Activated CD4-positive, CD25-positive, alpha-beta regulatory T cell treated with anti-CD3 and anti-CD28 coated beads, Interleukin-2, amount 50 U/mL, for 16 hours (primary cell): Measurements from ENCODE around the gene KLHL28.

Source experiments
- DNase-seq: peaks from one replicate; pipeline ENCODE4 v3.0.0-alpha.2; 2020; ENCODE audit warnings: low read depth, low spot score

KLHL28 gene, protein sequence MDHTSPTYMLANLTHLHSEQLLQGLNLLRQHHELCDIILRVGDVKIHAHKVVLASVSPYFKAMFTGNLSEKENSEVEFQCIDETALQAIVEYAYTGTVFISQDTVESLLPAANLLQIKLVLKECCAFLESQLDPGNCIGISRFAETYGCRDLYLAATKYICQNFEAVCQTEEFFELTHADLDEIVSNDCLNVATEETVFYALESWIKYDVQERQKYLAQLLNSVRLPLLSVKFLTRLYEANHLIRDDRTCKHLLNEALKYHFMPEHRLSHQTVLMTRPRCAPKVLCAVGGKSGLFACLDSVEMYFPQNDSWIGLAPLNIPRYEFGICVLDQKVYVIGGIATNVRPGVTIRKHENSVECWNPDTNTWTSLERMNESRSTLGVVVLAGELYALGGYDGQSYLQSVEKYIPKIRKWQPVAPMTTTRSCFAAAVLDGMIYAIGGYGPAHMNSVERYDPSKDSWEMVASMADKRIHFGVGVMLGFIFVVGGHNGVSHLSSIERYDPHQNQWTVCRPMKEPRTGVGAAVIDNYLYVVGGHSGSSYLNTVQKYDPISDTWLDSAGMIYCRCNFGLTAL

DNA sequence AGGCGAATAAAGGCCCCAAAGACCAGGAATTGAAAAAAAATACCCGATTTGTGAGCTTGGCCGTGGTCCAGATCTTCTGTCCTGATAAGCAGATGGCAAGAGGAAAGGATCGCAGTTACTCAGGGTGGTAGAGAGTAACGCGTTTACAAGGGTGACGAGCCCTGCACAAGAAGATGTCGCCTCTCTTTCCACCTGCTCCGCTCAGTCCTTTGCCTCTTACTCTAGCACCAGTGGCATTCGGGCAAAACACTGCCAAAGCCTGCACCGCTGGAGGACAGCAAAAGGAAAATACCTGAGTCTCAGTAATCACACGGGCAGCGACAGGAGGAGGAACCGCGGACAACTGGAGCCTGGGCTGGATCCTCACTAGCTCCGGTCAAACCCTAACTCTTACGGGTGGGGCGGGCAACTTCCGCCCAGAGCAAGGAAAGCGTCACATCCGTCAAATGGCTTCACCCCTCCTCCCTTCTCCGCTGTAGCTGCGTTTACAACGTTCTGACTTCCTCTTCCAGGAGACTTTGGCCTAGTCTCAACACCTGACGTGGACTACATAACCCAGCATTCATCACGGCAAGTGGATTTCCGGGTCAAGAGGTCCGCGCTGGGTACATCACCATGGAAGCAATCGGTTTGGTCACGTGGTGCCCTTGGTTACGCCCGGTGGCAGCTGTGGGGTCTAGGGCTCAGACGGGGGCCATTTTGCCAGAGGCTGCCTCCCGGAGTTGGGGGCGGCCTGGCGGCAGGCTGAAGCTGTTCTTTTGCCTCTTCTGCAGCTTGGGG, at the start of gene KLHL28, which contains the start of gene TOGARAM1:
KLHL28 (minus strand) TSS at position 394 of the 780 bp plus-strand sequence. CDS start 16,019 bp downstream, outside the sequence.
TOGARAM1 (plus strand) TSS at position 637 of the 780 bp plus-strand sequence. CDS start 232 bp downstream, outside the sequence.
- peak; percentile 97 for DNase-seq

DNA sequence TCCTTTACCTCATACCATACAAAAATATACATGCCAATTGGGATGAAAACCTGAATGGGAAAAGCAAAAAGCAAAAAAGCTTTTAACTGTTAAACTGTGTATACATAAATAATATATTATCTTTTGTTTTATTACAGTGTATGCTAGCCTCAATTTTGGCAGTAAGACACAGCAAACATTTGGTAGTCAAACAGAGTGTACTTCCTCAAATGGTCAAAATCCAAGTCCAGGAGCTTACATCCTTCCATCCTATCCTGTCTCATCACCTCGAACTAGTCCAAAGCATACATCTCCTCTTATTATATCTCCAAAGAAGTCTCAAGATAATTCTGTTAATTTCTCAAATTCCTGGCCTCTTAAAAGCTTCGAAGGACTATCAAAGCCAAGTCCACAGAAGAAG, 42.2 kb upstream of the KLHL28 start:
- DNase-seq, result no peak

DNA sequence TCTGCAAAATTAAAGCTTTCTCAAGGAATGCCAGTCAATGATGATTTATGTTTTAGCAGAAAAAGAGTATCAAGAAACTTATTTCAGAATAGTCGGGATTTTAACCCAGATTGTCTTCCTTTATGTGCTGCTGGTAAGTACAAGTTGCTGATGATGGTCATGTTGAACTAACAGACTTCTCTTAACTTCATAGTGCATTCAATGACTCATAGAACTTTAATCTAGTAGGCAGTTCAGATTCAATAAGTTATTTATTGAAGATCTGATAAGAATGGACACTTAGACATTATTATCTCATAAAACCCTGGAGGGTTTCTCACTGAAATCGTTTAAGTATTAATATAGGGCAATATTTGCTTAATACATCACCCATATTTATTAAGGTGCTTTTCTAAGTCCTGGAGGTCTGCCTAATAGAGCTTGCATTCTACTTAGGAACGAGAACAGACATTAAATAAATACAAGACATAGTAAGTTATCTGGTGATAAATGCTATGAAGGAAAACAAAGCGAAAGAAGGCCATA, 34.1 kb upstream of the KLHL28 start:
- no peak for DNase-seq

DNA sequence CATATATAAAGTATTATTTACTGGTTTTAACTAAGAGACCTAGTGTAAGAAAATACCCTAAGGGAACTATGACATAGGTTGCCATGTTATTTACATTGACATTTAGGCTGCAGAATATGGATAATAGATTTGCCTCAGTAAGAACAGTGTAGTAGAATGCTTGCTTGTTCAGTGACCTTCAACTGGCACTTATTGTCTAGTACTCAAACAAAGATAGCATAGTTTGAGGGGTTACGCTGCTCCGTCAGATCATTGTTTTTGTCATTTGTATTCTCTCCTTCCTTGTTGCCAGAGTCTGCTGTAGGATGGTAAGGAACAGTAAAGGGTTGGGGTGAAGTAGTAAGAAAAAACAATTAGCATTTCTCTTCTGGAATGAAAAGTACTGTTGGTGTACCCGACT, 33.4 kb upstream of the KLHL28 start:
- no peak for DNase-seq

DNA sequence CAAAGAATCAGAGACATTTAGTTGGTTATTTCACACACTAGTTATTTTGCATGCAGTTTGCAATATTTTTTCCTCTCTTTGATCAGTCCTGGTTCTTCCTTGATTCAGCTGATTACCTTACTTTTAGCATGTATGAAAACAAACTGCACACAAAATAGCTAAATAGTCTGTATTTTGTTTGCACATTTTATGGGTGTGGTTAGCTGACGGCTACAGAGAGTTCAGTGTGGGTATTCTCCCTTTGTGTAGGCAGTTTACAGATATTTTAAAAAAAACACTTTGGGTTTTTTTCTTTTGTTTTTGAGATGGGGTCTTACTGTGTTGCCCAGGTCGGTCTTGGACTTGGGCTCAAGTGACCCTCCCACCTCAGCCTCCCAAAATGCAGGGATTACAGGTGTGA, 28.8 kb upstream of the KLHL28 start:
- DNase-seq, result no peak

DNA sequence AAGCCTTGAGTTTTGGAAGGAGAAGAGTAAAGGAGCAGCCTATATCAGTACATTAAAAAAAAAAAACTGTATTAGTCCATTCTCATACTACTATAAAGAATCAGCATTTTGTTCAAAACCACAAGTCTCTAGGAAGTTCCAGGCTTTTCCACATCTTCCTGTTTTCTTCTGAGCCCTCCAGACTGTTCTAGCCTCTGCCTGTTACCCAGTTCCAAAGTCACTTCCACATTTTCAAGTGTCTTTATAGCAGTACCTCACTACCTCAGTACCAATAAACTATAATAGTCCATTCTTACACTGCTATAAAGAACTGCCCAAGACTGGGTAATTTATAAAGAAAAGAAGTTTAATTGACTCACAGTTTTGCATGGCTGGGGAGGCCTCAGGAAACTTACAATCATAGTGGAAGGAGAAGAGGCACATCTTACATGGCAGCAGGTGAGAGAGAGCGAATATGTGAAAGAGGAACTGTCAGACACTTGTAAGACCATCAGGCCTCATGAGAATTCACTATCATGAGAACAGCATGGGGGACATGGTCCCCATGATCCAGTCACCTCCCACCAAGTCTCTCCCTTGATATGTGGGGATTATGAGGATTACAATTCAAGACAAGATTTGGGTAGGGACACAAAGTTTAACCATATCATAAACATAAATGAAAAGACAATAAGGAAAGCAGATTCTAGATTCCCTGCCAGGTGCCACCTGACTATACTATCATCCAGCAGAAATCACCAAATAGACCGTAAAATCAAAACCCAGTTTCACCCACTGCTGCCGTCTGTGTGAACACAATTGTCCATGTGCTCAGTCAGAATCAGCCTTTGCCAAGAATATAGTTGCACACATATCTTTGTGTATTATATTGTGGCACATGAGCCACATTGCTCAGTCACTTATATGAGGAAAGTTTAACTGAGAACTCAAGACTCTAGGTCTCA, 28.0 kb upstream of the KLHL28 start:
- no peak for DNase-seq

DNA sequence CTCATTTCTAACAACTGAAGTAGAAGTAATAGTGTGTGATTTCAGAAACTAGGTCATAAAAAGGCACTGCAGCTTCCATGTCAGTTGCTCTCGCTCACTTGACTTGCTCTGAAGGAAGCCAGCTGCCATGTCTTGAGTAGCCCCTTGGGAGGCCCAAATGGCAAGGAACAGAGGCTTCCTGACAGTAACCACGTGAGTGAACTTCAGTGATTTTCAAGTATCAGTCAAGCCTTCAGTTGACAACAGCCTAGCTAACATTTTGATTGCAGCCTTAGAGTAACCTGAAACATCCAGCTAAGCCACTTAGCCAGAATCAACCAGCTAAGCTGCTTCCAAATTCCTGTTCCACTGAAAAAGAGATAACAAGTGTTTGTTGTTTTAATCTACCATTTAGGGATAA, 26.9 kb upstream of the KLHL28 start:
- DNase-seq, result no peak

DNA sequence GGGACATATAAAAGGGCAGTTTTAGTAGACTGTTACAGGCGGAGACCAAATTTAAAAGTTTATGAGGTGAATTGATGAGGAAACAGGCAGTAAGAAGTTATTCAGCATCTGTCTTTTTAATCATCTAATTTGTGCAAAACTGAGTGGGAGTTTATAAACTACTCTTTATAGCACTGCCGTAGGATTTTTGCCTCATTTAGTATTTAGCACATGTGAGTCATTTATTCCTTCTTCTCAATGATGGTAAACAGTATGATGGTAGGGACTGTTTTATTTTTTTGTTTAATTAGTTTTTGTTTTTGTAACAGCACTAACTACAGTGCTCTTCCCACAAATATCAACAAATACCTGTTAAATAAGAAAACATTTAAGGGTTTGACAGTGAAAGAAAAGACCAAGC, 20.8 kb upstream of the KLHL28 start:
- DNase-seq, result no peak

DNA sequence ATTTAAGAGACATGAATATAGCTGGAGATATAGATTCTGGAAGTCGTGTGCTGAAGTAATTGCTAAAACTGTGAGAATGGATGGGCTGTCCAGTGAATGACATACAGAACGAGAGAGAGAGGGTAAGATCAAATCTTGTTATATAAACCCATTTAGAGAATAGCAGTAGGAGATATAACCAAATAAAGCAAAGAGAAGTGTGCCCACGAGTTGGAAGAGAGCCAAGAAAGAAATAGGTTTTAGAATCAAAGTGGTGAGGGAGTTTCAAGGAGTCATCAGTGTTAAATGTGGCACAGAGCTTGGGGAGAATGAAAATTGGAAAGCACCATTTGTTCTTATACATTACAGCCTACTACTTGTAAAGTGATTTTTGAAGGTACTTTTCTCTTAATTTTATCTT, 19.5 kb upstream of the KLHL28 start:
- no peak for DNase-seq

DNA sequence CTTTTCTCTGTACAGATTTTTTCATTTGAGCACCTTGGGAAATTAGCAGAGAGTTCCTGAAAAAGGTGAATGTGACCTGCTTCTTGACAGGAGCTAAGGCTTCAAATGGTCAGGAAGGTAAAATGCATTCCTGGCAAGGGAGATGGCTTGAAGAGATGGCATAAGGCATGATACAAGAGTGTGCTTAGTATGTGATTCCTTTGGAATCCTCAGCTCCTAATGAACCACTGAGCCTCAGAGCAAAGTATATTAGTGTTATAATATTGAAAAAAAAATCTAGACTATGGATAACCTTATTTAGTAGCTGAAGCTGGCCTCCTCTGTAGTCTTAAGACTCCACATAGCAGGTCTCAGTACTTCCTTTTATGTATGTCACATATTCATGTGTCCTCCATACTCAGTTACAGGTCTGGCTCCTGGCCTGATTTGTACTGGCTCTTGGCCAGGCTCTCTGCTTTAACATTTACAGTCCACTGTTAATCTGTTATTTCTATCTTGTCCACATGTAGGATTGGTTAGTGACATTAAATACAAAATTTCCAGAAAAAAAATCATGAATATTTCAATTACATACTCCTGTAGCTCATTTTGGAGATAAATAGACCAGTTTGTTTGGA, 18.1 kb upstream of the KLHL28 start:
- no peak for DNase-seq

DNA sequence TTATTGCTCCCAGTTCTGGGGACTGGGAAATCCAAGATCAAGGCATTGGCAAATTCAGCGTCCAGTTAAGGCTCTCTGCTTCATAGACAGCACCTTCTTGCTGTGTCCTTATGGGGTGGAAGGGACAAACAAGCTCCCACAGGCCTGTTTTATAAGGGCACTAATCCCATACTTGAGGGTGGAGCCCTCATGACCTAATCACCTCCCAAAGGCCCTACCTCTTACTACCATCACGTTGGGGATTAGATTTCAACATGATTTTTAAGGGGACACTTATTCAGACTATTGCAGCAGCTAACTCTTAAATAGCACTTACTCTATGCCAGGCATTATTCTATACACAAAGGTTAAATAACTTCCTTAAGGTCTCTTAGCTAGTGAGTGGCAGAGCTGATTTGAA, 17.5 kb upstream of the KLHL28 start:
- no peak for DNase-seq

DNA sequence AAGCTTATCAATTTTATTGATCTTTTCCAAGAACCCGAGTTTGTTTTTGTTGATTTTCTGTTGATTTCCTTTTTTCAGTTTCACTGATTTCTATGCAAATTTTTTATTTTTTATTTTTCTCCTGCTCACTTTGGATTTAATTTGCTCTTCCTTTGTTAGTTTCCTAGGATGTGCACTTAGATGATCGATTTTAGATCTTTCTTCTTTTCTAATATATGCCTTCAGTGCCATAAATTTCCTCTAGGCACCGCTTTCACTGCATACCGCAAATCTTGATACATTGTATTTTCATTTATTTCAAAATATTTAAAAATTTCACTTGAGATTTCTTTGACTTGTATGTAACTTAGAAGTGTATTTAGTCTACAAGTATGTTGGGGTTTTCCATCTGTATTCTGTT, 9.7 kb upstream of the KLHL28 start:
- no peak for DNase-seq

DNA sequence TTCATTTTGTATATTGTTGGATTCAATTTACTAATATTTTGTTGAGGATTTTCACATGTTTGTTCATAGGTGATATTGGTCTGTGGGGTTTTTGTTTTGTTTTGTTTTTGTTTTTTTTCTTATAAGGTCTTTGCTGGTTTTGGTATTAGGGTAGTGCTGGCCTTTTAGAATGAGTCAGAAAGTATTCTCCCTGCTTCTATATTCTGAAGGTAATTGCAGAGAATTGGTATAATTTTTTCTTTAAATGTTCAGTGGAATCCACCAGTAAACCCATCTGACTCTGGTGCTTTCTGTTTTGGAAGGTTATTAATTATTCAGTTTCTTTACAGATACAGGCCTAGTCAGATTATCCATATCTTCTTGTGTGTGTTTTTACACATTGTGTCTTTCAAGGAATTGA, 9.2 kb upstream of the KLHL28 start:
- DNase-seq, result no peak

DNA sequence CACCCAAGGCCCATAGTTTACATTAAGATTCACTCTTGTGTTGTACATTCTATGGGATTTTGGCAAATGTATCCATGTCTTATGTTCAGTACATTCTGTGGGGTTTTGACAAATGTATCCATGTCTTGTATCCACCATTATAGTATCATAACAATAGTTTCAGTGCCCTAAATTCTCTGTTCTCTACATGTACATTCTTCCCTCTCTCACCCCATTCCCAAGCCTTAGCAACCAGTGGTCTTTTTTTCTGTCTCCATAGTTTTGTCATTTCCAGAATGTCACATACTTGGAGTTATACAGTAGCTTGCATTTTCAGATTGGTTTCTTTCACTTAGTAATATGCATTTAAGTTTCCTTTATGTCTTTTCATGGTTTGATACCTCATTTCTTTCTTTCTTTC, 7.0 kb upstream of the KLHL28 start:
- no peak for DNase-seq

DNA sequence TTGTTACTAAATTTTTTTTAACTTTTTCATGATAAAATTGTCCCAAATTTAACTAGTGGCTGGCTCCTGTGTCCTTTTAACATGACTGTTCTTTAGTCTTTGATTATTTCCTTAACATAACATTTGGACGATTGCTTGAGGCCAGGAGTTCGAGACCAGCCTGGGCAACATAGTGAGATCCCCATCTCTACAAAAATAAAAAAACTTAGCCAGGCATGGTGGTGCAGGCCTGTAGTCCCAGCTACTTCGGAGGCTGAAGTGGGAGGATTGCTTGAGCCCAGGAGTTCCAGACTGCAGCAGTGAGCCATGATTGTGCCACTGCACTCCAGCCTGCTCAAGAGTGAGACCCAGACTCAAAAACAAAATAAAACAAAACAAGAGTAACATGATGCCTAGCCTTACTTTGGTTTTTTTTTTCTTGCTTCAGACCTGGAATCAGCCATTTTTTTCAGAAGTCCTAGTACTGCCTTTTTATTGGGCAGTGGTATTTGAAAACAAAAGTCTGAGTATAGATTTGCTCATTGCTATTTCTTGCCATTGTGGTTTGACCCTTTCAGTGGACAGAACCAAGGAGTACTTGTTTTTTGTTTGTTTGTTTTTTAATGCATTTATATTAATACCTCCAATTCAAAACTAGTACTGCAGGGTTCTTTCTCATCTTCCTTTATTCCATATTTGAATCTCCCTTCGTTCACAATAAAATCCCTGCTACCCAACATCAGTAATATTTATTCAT, 5.0 kb upstream of the KLHL28 start:
- no peak for DNase-seq

DNA sequence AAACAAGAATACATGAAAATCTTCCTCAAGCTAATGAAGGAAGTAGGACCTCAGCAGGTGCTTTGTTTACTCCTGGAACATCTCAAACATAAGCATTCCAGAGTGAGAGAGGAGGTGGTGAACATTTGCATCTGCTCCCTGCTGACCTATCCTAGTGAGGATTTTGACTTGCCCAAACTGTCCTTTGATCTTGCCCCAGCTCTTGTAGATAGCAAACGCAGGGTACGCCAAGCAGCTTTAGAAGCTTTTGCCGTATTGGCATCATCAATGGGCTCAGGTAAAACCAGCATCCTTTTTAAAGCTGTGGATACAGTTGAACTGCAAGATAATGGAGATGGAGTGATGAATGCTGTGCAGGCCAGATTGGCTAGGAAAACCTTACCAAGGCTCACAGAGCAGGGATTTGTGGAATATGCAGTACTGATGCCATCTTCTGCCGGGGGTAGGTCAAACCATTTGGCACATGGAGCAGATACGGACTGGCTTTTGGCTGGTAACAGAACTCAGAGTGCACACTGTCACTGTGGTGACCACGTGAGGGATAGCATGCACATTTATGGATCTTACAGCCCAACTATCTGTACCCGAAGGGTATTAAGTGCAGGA, 2.1 kb upstream of the KLHL28 start:
- no peak for DNase-seq

DNA sequence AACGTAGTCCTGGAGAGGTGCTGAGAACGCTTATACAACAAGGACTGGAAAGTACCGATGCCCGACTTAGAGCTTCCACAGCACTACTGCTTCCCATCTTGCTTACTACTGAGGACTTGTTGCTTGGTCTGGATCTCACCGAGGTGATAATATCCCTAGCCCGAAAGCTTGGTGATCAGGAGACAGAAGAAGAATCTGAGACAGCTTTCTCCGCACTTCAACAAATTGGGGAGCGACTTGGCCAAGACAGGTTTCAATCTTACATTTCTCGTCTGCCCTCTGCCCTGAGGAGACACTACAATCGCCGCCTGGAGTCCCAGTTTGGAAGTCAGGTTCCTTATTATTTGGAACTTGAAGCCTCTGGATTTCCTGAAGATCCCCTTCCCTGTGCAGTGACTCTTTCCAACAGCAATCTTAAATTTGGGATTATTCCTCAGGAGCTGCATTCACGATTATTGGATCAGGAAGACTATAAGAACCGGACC, 1.3 kb upstream of the KLHL28 start:
- DNase-seq, result no peak

DNA sequence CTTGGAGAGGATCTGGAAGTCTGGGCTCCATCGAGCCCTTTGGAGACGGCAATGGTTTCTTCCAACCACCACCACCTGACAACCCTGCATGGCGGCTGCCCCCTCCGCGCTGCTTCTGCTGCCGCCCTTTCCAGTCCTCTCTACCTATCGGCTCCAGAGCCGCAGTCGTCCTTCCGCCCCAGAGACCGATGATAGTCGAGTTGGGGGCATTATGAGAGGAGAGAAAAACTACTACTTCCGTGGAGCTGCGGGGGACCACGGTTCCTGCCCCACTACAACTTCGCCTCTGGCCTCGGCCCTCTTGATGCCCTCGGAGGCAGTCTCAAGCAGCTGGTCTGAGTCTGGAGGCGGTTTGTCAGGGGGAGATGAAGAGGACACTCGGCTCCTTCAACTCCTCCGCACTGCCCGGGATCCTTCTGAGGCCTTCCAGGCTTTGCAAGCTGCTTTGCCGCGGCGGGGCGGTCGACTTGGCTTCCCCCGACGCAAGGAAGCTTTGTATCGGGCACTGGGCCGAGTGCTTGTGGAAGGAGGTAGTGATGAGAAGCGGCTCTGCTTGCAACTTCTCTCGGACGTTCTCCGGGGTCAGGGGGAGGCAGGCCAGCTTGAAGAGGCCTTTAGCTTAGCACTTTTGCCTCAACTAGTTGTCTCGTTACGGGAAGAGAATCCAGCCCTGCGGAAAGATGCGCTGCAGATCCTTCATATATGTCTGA, 742 bp upstream of the KLHL28 start:
- DNase-seq, result no peak

DNA sequence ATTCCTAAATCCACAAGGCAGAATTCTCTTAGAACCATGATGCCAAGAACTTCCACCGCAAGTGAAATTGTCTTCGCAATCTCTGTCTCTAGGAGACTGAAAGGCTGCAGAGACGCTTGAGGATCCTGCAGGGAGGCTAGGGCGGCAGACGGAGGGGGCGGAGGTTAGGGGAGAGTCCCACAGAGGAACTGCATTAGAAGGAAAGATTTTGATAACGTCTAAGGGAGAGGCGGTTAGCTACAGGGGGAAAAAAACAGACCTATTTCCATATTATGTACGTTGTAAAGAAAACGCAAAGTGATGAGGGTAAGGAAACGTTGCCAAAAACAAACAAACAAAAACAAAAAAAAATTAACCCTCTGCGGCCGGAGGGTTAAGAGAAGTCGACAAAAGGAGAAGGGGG, 595 bp downstream of the KLHL28 start:
- DNase-seq, result peak; percentile 29
